OCI-LY7 (cell line): Measurements from ENCODE around the gene PTGS1. TPM values are rescaled to one million over a fixed set of nuclear protein-coding genes. Genes with fewer than 3 reads are reported as not detected.
A peak's percentile ranks its signal among the peaks of the same experiment; 100 is the strongest.
"Not testable (repeated sequence)": the region's sequence is repeated elsewhere in the genome, so short reads cannot be mapped to it uniquely, and the experiment has no call there.

Experiments used
- BruUV-seq: library from RNA; stranded (reverse); fragments of 400-500 nt; replicated peaks from 2 replicates; lab custom pipeline; 2021; lab: Mats Ljungman, UMichigan
- CTCF ChIA-PET: fragments of 300-600 bp; sonication (Branson Sonifier 250); formaldehyde crosslinking; loops from one replicate; lab custom pipeline; 2022; ENCODE audit warnings: antibody characterized with exemption; ENCODE audit not compliant: unreplicated experiment; lab: Charles Lee
- POLR2A ChIA-PET: fragments of 300-600 bp; sonication (Branson Sonifier 250); formaldehyde crosslinking; loops from one replicate; lab custom pipeline; 2022; ENCODE audit warnings: antibody characterized with exemption; lab: Charles Lee
- DNase-seq: peaks from one replicate; pipeline ENCODE4 v3.0.0-alpha.2; 2015; ENCODE audit warnings: low spot score
- H2AFZ ChIP-seq: fragments of 200-600 bp; sonication (generic), shearing (Covaris generic); 2 replicates; pipeline ENCODE4 v1.6.1; 2014; ENCODE audit warnings: mild to moderate bottlenecking, antibody characterized with exemption, low read length, moderate library complexity
- H3K27ac ChIP-seq: fragments of 200-600 bp; sonication (generic); 2 replicates; pipeline ENCODE4 v1.5.1; 2014; ENCODE audit warnings: mixed run types, low read depth, mild to moderate bottlenecking, moderate library complexity, low read length, inconsistent platforms; ENCODE audit not compliant: poor library complexity, severe bottlenecking
- H3K36me3 ChIP-seq: fragments of 200-600 bp; sonication (generic); 2 replicates; pipeline ENCODE4 v1.6.1; 2014; ENCODE audit warnings: mild to moderate bottlenecking, antibody characterized with exemption, low read length, moderate library complexity, mixed read lengths; ENCODE audit not compliant: insufficient read depth
- H3K4me1 ChIP-seq: fragments of 200-600 bp; sonication (generic); 2 replicates; pipeline ENCODE4 v1.5.1; 2014; ENCODE audit warnings: mild to moderate bottlenecking, low read length; ENCODE audit not compliant: insufficient read depth, poor library complexity, severe bottlenecking
- H3K4me2 ChIP-seq: fragments of 200-600 bp; sonication (generic); 2 replicates; pipeline ENCODE4 v1.6.1; 2014; ENCODE audit warnings: mild to moderate bottlenecking, low read length
- H3K4me3 ChIP-seq: fragments of 200-600 bp; sonication (generic); 2 replicates; pipeline ENCODE4 v1.5.1; 2014; ENCODE audit warnings: mild to moderate bottlenecking, low read depth, low read length; ENCODE audit not compliant: poor library complexity, severe bottlenecking
- H3K79me2 ChIP-seq: fragments of 200-600 bp; sonication (generic); 2 replicates; pipeline ENCODE4 v1.6.1; 2016; ENCODE audit warnings: low read depth, mild to moderate bottlenecking, low read length, moderate library complexity, mixed read lengths; ENCODE audit not compliant: insufficient read depth
- H3K9me2 ChIP-seq: fragments of 200-600 bp; sonication (generic); 2 replicates; pipeline ENCODE4 v1.6.1; 2016; ENCODE audit warnings: mild to moderate bottlenecking, low read length, mixed read lengths; ENCODE audit not compliant: insufficient read depth
- H3K9me3 ChIP-seq: fragments of 200-600 bp; sonication (generic); 2 replicates; pipeline ENCODE4 v1.6.1; 2014; ENCODE audit warnings: mild to moderate bottlenecking, mixed run types, low read length, mixed read lengths
- H4K20me1 ChIP-seq: fragments of 200-600 bp; sonication (generic); 2 replicates; pipeline ENCODE4 v1.6.1; 2014; ENCODE audit warnings: mild to moderate bottlenecking, antibody characterized with exemption, low read length, moderate library complexity, mixed read lengths; ENCODE audit not compliant: insufficient read depth
- EZH2phosphoT487 ChIP-seq: fragments of 200-600 bp; sonication (generic); IDR thresholded peaks from 2 replicates; pipeline ENCODE4 v1.6.1; 2018; ENCODE audit warnings: low read depth, borderline replicate concordance, mild to moderate bottlenecking, mixed run types, antibody characterized with exemption, low read length, moderate library complexity, mixed read lengths
- intact Hi-C: fragments of 100-400 bp; cut with micrococcal nuclease; formaldehyde crosslinking; loops from one replicate; pipeline ENCODE4 v1.10.0; 2022; ENCODE audit not compliant: unreplicated experiment
- total RNA-seq, 2 experiments: library from RNA; depleted of rRNA in 1 of 2; stranded (reverse); fragments of >200 nt in 1 of 2; shearing (Covaris generic) in 1 of 2; gene quantifications; 2 replicates each; pipeline ENCODE4 v1.2.3, GENCODE V29; 2014 to 2022
- TF ChIP-seq, protein P1 (sequence below): fragments of 200-600 bp; sonication (generic); conservative IDR thresholded peaks from 2 replicates; pipeline ENCODE4 v1.5.1; 2014; ENCODE audit warnings: mild to moderate bottlenecking, antibody characterized with exemption, low read length, moderate library complexity, mixed read lengths

The PTGS1 gene
- total RNA-seq, 2 experiments from 2014 or later, result 0.79 to 2.2 TPM

DNA sequence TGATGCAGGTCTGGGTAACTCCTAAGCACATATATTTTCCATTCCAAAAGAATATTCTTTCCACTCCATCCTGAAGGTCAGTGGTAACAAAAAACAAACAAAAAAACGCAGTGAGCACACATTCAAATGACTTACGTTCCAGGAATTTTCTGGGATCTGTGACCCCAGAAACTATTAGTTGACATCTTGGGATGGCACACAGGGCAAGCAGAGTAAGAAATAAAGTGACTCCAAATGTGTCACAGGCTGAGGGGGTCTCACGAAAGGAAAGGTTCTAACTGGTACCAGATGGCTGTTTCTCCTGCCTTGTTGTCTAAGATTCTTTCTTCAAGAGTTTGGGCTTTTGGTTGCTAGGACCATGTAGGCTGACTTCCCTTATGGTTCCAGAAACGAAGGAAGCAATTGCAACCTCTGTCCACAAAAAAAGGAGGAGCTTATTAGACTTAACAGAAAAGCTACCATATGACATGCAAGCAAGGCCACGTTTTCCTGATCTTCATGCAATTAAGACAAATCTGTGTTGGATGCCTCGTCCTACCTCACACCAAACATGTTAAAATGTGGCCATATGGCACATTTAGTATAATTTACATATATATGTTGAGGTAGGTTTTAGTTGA is 32.7 kb downstream of the PTGS1 start:
- H3K79me2 ChIP-seq, result no peaks in the 10 kb centered on the region
- 0 out of 2 replicates have a peak, but pooled peaks cover 7% of the 10 kb centered on the region for H3K9me3 ChIP-seq
- H3K36me3 ChIP-seq, result no peaks in the 10 kb centered on the region
- H2AFZ ChIP-seq, result no peak overlapping the region
- TF ChIP-seq EZH2phosphoT487, result no peak
- TF ChIP-seq, protein P1, sequence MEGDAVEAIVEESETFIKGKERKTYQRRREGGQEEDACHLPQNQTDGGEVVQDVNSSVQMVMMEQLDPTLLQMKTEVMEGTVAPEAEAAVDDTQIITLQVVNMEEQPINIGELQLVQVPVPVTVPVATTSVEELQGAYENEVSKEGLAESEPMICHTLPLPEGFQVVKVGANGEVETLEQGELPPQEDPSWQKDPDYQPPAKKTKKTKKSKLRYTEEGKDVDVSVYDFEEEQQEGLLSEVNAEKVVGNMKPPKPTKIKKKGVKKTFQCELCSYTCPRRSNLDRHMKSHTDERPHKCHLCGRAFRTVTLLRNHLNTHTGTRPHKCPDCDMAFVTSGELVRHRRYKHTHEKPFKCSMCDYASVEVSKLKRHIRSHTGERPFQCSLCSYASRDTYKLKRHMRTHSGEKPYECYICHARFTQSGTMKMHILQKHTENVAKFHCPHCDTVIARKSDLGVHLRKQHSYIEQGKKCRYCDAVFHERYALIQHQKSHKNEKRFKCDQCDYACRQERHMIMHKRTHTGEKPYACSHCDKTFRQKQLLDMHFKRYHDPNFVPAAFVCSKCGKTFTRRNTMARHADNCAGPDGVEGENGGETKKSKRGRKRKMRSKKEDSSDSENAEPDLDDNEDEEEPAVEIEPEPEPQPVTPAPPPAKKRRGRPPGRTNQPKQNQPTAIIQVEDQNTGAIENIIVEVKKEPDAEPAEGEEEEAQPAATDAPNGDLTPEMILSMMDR, result no peak
- intact Hi-C loops, result no loop called here
- no peak overlapping the region for H3K4me2 ChIP-seq
- ChIA-PET POLR2A (no interaction called here), CTCF (no interaction called here)
- H3K27ac ChIP-seq, result no peak overlapping the region
- H4K20me1 ChIP-seq, result no peaks in the 10 kb centered on the region
- no peak for DNase-seq
- no peaks in the 10 kb centered on the region for H3K9me2 ChIP-seq
- no TSS peak for BruUV-seq
- no peaks in the 10 kb centered on the region for H3K4me1 ChIP-seq
- H3K4me3 ChIP-seq, result no peak overlapping the region

DNA sequence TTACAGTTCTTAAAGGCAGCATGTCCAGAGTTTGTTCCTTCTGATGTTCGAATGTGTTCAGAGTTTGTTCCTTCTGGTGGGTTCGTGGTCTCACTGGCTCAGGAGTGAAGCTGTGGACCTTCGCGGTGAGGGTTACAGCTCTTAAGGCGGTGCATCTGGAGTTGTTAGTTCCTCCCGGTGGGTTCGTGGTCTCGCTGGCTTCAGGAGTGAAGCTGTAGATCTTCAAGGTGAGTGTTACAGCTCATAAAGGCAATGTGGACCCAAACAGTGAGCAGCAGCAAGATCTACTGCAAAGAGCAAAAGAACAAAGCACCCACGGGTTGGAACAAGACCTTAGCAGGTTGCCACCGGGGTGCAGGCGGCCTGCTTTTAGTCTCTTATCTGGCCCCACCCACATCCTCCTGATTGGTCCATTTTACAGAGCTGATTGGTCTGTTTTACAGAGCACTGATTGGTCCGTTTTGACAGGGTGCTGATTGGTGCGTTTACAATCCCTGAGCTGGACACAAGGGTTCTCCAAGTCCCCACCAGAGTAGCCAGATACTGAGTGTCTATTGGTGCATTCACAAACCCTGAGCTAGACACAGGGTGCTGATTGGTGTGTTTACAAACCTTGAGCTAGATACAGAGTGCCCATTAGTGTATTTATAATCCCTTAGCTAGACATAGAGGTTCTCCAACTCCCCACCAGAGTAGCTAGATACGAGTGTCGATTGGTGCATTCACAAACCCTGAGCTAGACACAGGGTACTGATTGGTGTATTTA is 34.7 kb downstream of the PTGS1 start:
- CTCF ChIA-PET, H3K27ac ChIP-seq, H3K79me2 ChIP-seq, H3K36me3 ChIP-seq, H4K20me1 ChIP-seq, H3K9me3 ChIP-seq, H3K4me2 ChIP-seq, BruUV-seq, H3K9me2 ChIP-seq, intact Hi-C loops, H3K4me1 ChIP-seq, H3K4me3 ChIP-seq, DNase-seq: not testable (repeated sequence)
- POLR2A ChIA-PET, result interaction anchor here (0.6 kb wide), 1 partner anchor 17 kb away, joined by 3 read pairs; no protein-coding TSS in a partner anchor
- H2AFZ ChIP-seq, result peak overlapping the region; percentile 61; the same call in 1 of the 2 replicates

DNA sequence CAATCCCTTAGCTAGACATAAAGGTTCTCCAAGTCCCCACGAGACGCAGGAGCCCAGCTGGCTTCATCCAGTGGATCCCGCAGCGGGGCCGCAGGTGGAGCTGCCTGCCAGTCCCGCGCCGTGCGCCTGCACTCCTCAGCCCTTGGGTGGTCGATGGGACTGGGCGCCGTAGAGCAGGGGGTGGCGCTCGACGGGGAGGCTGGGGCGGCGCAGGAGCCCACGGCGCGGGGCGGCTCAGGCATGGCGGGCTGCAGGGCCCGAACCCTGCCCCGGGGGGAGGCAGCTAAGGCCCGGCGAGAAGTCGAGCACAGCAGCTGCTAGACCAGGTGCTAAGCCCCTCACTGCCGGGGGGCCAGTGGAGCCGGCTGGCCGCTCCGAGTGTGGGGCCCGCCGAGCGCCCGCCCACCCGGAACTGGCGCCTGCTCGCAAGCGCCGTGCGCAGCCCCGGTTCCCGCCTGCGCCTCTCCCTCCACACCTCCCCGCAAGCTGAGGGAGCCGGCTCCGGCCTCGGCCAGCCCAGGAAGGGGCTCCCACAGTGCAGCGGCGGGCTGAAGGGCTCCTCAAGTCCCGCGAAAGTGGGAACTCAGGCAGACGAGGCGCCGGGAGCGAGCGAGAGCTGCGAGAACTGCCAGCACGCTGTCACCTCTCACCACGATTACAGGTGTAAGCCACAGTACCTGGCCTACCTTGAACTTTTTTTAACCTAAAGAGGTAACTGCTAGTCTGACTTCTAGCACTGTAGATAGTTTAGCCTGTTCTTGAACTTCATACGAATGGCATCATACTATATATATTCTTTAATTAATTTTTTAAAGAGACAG is 35.5 kb downstream of the PTGS1 start:
- H3K4me1 ChIP-seq, result no peaks in the 10 kb centered on the region
- no peaks in the 10 kb centered on the region for H3K9me3 ChIP-seq
- intact Hi-C loops, result no loop called here
- no peak overlapping the region for H3K27ac ChIP-seq
- H2AFZ ChIP-seq, result peak overlapping the region; percentile 61; the same call in 1 of the 2 replicates
- ChIA-PET CTCF (no interaction called here), POLR2A (interaction anchor here (0.6 to 0.7 kb wide), 2 partner anchors 18 to 110 kb away, joined by 3 to 4 read pairs; no protein-coding TSS in a partner anchor)
- no TSS peak for BruUV-seq
- no peaks in the 10 kb centered on the region for H3K79me2 ChIP-seq
- H3K9me2 ChIP-seq, result no peaks in the 10 kb centered on the region
- H3K4me2 ChIP-seq, result peak overlapping the region; percentile 32; the same call in 1 of the 2 replicates
- H3K4me3 ChIP-seq, result peak overlapping the region; percentile 45
- H4K20me1 ChIP-seq, result no peaks in the 10 kb centered on the region
- no peak for DNase-seq
- no peaks in the 10 kb centered on the region for H3K36me3 ChIP-seq
- TF ChIP-seq EZH2phosphoT487, result no peak
- TF ChIP-seq, protein P1, result no peak

DNA sequence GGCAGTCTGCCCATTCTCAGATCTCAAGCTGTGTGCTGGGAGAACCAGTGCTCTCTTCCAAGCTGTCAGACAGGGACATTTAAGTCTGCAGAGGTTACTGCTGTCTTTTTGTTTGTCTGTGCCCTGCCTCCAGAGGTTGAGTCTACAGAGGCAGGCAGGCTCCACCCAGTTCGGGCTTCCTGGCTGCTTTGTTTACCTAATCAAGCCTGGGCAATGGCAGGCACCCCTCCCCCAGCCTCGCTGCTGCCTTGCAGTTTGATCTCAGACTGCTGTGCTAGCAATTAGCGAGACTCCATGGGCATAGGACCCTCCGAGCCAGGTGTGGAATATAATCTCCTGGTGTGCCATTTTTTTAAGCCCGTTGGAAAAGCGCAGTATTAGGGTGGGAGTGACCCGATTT is 43.3 kb downstream of the PTGS1 start:
- BruUV-seq, POLR2A ChIA-PET, H2AFZ ChIP-seq, intact Hi-C loops, H3K36me3 ChIP-seq, H3K79me2 ChIP-seq, H3K4me1 ChIP-seq, H3K27ac ChIP-seq, H3K4me3 ChIP-seq, H3K9me2 ChIP-seq, H4K20me1 ChIP-seq, CTCF ChIA-PET, DNase-seq, H3K4me2 ChIP-seq: not testable (repeated sequence)
- H3K9me3 ChIP-seq, result 0 out of 2 replicates have a peak, but pooled peaks cover 13% of the 10 kb centered on the region
